GM21390 (cell line): ENCODE data around the gene LRP8.
A peak's percentile ranks its signal among the peaks of the same experiment; 100 is the strongest.

ENCODE experiments used
- ATAC-seq: cut with Tn5 transposase; IDR thresholded peaks from one replicate; pipeline ENCODE4 v1.9.1; 2021; ENCODE audit not compliant: unreplicated experiment

The LRP8 gene

GRCh38 chr1:53266038-53266437 is 61.8 kb downstream of the LRP8 start:
- no peak for ATAC-seq

- ATAC-seq = no peak
Measured at GRCh38 chr1:53265581-53265980, 62.3 kb downstream of the LRP8 start.

GRCh38 chr1:53264048-53264447 is 63.8 kb downstream of the LRP8 start:
- ATAC-seq = no peak

- ATAC-seq = no peak
Measured at GRCh38 chr1:53262000-53262399, 65.9 kb downstream of the LRP8 start.

GRCh38 chr1:53260631-53261247 is 67.1 kb downstream of the LRP8 start:
- ATAC-seq = no peak

- ATAC-seq = no peak
Measured at GRCh38 chr1:53259932-53260331, 67.9 kb downstream of the LRP8 start.

- ATAC-seq = no peak
Measured at GRCh38 chr1:53258216-53258615, 69.7 kb downstream of the LRP8 start.

GRCh38 chr1:53257454-53258081 is 70.3 kb downstream of the LRP8 start:
- no peak for ATAC-seq

GRCh38 chr1:53256511-53257453 is 71.1 kb downstream of the LRP8 start:
- ATAC-seq = no peak

- ATAC-seq = no peak
Measured at GRCh38 chr1:53255031-53255430, 72.8 kb downstream of the LRP8 start.

GRCh38 chr1:53254011-53254640 is 73.7 kb downstream of the LRP8 start:
- no peak for ATAC-seq

GRCh38 chr1:53250325-53250724 is 77.5 kb downstream of the LRP8 start:
- ATAC-seq = no peak

GRCh38 chr1:53249706-53250105 is 78.2 kb downstream of the LRP8 start:
- no peak for ATAC-seq

- no peak for ATAC-seq
Measured at GRCh38 chr1:53246261-53247134, 81.4 kb downstream of the LRP8 start.

- ATAC-seq = no peak
Measured at GRCh38 chr1:53244141-53244540, 83.7 kb downstream of the LRP8 start.

- no peak for ATAC-seq
Measured at GRCh38 chr1:53242381-53242780, 85.5 kb downstream of the LRP8 start.

GRCh38 chr1:53241828-53242227 is 86.0 kb downstream of the LRP8 start:
- no peak for ATAC-seq

GRCh38 chr1:53238197-53239155 is 89.4 kb downstream of the LRP8 start, which contains the start of gene MAGOH:
MAGOH (minus strand) TSS chr1:53238518; CDS start chr1:53238448, 70 bp downstream.
- peak; percentile 98 for ATAC-seq

GRCh38 chr1:53237638-53238037 is 90.2 kb downstream of the LRP8 start:
- ATAC-seq = no peak
